ENCODE measurements around the gene MEGF9.
"Not testable (repeated sequence)": the region's sequence is repeated elsewhere in the genome, so short reads cannot be mapped to it uniquely, and the experiment has no call there.

MEGF9 gene

DNA sequence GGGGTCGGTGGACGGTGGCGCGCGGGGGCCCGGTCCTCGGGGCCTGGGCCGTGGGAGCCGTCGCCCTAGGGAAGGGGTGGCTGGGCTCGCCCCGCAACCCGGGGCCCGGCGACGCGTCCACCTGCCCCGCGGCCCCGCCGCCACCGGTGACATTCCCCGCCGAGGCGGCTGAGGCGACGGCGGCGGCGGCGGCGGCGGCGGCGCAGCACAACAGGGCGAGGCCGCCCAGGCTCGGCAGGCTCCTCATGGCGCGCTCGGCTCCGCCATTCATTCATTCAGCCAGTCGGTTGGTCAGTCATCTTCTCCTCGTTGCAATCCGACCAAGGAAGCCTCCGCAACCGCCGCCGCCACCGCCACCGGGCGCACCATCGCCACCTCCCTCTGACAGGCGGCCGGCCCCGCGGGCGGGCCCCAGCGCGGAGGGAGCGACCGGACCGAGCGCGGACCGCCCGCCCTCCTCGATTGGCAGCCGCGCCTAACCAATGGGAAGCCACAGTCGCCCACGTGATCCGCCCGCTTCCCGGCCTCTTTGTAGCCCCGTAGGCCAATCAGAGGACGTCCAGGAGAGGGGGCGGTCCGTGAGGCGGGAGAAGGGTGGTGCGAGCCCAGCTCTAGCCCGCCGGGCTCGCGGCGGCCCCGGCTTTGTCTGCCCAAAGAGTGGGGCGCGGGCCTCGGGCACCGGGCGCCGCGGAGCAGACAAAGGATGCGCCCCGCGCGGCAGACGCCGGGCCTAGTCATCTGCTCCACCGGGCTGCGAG lies at the start of gene MEGF9:
Gene MEGF9, minus strand, starts transcription at position 383 of the 758 bp plus-strand sequence. Its CDS starts 112 bp downstream, at position 271.
- intact Hi-C loops (cut with DNase I), result loop anchor here (2.0 kb wide), 1 partner anchor 95 kb away; no protein-coding TSS in a partner anchor
- DNase-seq, result peak; percentile 99 to 100 (median 100)

DNA sequence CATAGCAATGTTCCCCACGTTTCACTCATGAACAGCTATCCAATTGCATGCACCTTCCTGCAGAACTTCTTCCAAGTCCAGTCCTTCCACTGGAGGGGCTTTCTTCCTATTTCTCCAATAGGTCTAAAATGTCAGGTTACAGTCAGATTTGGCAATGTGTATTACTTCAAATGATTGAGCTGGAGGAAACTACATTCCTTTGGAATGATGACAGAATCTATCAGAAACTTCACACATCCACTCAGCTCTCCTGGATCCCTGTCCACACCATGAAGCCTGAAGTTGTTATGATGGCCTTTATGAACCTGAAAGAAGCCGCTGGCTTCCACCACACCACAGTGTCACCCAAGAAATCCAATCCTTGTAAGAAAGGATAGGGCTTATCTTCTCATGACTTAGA lies 46.7 kb upstream of the MEGF9 start:
- intact Hi-C loops (cut with DNase I), result no loop called here
- no peak for DNase-seq

DNA sequence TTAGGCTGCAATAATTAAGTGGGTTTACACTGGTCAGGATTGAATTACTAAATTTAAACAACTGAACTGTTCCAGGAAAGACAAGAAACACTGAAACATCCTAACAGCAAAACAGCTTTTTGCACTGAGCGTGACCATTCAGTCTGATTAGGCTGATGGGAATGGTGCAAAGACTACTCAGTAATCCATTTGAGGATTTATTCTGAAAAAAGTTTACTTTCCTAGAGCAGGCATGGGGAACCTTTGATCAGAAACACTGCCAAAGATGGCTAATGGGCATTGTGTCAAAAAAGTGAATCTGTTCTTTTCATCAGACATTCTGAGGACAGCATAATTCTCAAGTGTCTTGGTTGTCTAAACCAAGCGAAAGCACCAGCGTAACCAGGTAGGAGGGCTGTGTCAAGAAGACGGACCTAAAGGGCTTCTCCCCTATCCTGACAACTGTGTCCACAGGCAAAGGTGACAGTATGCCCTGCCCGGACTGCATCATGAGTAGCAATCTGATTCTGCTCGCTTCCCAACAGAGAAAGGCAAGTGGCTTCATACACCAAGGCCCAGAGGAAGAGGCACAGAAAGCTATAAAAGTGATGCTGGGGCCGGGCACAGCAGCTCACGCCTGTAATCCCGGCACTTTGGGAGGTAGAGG lies 45.6 kb upstream of the MEGF9 start:
- DNase-seq, result no peak
- intact Hi-C loops (cut with DNase I), result loop anchor here (5.0 kb wide), 1 partner anchor 297 kb away; no protein-coding TSS in a partner anchor

DNA sequence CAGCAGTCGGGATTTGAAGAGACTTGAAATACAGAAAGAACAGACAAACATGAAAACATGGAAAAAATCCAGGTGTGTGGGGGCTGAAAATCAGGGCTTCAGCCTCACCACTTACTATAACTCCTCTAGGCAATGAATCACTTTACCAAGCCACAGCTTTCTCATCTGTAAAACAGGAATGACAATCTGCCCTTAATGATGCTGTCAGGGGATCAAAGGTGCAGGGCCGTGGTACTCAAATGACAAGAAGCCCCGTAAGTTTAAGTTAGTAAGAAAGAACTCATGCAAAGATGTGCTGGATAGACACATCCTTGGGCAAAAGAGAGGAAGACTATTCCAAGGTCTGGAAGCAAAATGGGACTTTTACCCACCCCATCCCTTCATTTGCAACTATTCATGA lies 44.3 kb upstream of the MEGF9 start:
- DNase-seq, result peak in 1 of 10 donors; percentile 12
- intact Hi-C loops (cut with DNase I), result loop anchor here (5.0 kb wide), 1 partner anchor 299 kb away; no protein-coding TSS in a partner anchor

DNA sequence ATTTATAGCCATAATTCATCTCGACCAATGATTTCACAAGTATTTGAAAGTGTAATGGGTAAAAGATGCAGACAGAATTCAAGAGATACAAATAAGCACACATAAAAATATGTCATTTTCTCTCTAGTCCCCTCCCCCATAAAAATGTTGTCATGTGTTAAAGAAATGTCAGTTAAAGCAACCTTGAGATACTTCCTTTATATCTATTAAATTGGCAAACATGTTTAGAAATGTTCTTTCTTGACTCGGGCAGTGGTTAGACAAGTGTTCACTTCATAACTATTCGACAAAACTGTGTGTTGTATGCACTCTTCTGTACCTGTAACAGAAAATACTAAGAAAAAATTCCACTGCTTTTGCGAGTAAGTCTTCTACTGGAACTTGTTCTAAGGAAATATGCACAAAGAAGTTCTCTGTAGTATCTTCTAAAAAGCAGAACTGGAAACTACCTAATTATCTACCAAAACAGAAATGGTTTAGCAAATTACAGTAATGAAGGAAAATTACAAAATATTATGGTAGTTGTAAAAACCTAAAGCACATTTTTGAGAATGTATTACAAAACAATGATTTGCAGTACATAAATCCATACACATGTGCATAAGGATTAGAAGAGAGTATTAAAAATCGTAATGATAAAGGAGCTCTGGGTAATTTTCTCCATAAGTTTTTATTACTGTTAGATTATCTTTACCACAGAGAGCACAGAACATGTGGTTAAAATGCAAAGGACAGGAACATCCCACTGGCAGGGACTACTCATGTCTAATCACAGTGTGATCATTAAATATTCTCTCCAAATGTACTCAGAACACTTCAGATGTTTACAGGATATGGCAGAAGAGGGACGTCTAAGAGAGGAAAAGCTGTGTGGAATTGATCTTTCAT lies 43.0 kb upstream of the MEGF9 start:
- intact Hi-C loops (cut with DNase I), result loop anchor here (2.0 to 5.0 kb wide), 2 partner anchors 180 to 300 kb away; no protein-coding TSS in a partner anchor
- no peak for DNase-seq

DNA sequence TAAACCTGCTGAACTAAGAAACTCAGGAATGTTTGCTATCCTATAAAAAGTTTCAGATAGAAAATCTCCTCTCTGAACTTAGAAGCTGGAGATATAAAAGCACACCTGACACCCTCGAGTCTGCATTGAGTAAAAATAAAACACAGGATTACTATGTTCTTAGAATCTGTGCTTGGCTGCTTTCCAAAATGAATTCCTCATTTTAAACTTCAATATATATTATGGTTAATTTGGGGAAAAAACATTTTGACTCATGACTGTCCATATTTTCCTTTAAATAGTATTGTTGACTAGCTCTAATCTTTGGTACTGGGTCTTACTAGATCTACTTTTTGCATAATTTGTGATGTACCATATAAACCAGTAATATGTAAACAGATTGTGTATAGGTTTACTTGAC lies 42.3 kb upstream of the MEGF9 start:
- intact Hi-C loops (cut with DNase I), result loop anchor here (2.0 to 5.0 kb wide), 2 partner anchors 180 to 301 kb away; no protein-coding TSS in a partner anchor

DNA sequence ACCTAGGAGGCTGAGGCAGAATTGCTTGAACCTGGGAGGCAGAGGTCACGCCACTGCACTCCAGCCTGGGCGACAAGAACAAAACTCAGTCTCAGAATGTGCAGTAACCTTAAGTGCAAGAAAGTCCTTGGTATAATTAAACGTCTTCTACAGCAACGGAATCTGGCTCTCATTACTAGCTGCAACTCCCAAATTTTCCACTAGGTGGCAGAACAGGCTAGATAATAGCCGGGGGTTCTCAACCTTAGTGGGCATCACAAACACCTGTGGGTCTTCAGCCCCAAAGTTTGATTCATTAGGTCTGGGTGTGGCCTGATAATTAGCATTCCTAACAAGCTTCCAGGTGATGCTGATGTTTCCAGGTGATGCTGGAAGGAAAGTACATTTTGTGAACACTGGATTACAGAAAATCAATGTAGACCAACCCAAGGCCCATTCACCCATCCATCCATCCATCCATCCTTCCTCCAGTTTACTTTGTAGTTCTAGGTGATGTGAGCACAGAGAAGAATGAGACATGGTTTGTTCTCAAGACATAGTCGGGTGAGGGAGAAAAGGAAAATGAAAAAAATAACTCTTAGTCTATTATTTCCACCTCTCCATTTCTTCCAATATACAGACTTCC lies 41.7 kb upstream of the MEGF9 start:
- intact Hi-C loops (cut with DNase I), result loop anchor here (2.0 to 5.0 kb wide), 2 partner anchors 181 to 301 kb away; no protein-coding TSS in a partner anchor

More for the DNA sequence above, 42.3 kb upstream of the MEGF9 start:
- DNase-seq, result no peak

DNA sequence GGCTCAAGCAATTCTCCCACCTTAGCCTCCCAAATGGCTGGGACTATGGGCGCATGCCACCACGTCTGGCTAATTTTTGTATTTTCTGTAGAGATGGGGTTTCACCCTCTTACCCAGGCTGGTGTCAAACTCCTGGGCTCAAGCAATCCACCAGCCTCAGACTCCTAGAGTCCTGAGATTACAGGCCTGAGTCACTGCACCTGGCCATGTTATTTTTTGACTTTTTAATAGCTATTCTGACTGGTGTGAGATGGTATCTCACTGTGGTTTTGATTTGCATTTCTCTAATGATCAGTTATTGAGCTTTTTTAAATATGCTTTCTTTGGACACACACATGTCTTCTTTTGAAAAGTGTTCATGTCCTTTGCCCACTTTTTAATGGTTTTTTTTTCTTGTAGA lies 40.8 kb upstream of the MEGF9 start:
- no peak for DNase-seq
- intact Hi-C loops (cut with DNase I), result loop anchor here (5.0 kb wide), 1 partner anchor 302 kb away; no protein-coding TSS in a partner anchor

More for the DNA sequence above, 41.7 kb upstream of the MEGF9 start:
- peak in 4 of 10 donors; percentile 53 to 63 (median 58) for DNase-seq

DNA sequence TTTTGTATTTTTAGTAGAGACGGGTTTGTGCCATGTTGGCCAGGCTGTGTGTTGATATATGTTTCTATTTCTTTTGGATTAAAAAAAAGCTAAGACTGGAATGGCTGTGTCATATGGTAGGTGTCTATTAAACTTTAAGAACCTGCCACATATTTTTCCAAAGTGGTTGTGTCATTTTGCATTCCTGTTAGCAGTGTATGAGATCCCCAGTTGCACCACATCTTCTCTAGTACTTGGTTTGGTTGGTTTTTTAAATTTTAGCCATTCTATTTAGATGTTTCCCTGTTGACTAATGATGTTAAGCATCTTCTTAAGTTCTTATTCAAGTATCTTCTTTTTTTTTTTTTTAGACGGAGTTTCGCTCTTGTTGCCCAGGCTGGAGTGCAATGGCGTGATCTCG lies 36.2 kb upstream of the MEGF9 start:
- intact Hi-C loops (cut with DNase I), result no loop called here
- DNase-seq, result no peak

DNA sequence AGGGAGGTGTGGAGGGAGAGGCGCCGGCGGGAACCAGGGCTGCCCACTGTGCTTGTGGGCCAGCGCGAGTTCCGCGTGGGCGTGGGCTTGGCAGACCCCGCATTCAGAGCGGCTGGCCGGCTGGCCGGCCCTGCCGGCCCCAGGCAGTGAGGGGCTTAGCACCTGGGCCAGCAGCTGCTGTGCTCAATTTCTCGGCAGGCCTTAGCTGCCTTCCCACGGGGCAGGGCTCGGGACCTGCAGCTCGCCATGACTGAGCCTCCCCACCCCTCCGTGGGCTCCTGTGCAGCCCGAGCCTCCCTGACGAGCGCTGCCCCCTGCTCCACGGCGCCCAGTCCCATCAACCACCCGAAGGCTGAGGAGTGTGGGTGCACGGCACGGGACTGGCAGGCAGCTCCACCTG lies 32.1 kb upstream of the MEGF9 start:
- intact Hi-C loops (cut with DNase I); DNase-seq: not testable (repeated sequence)

DNA sequence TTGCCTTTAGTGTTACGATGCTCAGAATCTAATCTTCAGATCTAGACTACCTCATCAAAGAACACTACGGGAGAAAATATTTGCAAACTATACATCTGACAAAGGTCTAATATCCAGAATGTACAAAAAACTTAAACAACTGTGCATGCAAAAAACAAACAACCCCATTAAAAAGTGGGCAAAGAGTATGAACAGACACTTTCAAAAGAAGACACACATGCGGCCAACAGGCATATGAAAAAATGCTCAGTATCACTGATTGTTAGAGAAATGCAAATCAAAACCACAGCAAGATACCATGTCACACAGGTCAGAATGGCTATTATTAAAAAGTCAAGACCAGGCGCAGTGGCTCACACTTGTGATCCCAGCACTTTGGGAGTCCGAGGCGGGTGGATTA lies 31.0 kb upstream of the MEGF9 start:
- DNase-seq, result no peak
- intact Hi-C loops (cut with DNase I), result no loop called here

DNA sequence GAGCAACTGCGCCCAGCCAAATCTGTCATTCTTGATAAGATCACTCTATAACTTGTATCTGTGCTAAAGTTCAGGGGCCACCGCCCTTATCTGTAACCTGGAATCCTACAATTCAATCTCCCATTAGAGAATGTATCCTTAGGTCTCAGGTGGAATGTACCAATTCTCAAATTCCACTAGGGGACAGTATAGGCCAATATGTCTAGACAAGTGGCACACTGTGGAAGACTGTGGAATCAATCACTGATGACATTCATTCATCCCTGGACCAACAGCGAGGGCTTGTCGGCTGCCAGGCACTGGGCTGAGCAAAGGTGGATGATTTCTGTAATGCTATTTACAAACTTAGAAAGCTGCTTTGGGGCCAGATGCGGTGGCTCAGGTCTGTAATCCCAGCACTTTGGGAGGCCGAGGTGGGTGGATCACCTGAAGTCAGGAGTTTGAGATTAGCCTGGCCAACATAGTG lies 28.7 kb upstream of the MEGF9 start:
- intact Hi-C loops (cut with DNase I), result no loop called here
- DNase-seq, result no peak

DNA sequence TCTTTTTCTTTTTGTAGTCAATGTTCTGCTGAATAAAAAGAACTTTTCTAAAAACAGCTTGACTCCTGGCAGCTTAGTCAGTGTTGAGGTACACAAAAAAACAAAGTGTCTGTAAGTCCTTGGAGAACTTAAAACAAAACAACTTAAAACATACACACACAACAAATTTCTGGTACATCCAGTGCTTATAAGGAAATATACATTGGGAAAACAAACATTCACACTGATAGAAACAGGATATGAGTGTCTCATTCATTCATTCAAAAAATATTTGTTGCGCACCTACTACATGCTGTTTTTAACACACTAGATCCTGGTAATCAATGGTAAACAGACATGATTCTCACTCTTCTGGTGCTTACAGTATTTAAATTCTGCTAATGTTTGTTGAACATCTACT lies 27.4 kb upstream of the MEGF9 start:
- DNase-seq, result no peak
- intact Hi-C loops (cut with DNase I), result no loop called here

DNA sequence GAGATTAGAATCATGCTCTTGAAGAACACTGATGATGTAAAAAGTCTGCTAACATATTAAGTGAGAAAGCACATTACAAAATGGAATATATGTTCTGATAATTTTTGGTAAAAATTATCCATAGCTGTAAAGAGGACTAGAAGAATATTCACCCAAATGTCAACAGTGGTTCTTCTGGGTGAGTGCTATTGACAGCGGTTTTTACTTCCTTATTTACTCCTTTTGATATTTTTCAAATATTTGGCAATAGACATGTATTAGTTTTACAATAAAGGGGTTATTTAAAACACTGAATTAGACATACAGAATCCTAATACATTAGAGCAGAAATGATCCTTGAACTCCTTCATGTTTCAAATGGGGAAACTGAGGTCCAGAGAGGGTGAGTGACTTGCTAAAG lies 26.9 kb upstream of the MEGF9 start:
- intact Hi-C loops (cut with DNase I), result no loop called here
- DNase-seq, result no peak

DNA sequence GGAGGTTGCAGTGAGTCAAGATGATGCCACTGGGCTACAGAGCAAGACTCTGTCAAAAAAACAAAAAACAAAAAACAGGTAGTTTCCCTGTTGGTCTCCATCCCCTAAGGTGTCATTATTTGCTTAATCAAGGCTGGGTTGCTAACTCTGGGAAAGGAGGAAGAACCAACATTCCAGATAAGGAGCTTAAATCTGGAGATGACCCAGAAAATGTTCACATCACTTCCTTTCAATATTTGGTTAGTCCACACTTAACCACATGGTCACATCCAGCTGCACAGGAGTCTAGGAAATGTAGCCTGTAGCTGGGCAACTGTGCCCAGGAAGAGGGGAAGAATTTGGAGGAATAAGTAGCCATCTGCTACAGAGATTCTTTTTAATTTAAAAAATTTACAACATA lies 25.9 kb upstream of the MEGF9 start:
- intact Hi-C loops (cut with DNase I), result no loop called here
- no peak for DNase-seq

DNA sequence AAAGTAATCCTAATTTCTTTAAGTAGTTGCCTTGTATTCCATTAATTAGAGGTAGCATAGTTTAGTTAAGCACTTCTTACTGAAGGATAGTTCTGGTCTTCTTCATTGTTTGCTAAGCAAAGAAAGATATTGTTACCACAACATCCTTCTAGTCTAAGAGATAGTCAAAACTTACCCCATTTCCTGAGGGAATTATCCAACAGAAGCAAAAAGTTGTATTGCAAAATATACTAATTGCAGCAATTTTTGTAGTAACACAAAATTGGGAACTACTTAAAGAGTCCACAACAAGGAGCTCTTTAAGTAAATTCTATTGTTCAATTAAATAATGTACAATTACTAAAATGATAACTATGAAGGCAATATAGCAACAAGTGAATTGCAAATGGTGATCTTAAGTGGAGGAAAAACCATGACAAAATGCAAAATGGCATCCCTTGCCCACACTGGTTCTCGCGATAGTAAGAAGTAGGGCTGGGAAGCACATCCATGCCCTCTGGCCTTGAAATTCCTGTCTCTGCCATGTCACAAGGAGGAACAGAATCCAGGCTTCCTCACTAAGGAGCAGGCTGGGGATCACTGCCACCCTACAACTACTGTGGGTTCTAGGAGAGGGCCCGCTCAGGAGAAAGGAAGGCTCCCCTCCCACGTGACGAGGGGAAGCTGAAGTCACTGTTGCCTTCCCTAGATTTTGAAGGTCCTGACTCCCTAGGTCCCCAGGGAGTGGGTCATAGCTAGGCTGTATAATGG lies 23.3 kb upstream of the MEGF9 start:
- no peak for DNase-seq
- intact Hi-C loops (cut with DNase I), result no loop called here

DNA sequence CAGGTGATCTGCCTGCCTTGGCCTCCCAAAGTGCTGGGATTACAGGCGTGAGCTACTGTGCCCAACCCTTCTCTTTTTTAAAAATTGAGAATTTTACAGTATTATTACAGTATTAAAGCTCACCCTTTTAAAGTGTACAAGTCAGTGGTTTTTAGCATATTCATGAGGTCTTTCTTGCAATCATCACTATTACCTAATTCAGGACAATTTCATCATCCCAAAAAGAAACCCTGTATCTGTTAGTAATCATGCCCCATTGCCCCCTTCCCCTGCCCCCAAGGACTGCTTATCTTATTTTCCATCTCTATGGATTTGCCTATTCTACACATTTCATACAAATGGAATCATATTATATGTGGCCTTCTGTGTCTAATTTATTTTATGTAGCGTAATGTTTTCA lies 22.6 kb upstream of the MEGF9 start:
- intact Hi-C loops (cut with DNase I), result no loop called here
- DNase-seq, result no peak

DNA sequence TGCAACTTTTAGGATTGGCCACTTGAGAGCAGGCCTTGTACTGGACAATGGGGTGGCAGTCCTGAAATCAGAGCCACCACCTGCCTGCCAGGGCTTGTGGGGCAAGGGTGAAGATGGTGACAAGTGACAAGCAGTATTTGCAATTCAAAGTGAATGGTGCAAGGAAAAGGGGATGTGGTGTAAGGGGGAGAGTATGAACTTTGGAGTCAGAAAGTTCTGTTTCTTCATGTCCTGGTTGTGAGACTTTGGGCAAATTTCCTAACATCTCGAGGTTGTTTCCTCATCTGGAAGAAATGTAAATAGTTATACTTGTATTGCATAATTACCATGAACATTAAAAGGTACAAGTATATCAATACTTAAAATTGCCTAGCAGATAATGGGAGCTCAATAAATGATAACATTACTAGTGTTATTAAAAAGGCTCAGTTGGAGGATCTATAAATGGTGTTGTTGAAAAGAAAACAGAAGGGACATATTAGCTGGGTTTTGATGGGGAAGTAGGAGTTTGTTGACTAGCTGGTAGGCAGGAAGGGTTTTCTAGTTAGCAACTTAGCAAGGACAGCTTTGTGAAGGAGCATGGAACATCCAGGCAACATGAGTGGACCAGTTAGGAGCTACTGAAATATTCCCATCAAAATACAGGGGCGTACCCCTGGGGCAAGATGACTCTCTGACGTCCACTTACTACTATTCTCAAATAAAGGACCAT lies 21.3 kb upstream of the MEGF9 start:
- peak in 1 of 10 donors; percentile 57 for DNase-seq
- intact Hi-C loops (cut with DNase I), result no loop called here

Measured in posterior cingulate gyrus (tissue), 11 donors.